K562 (cell line): ENCODE results near the gene PRM1. TPM values are rescaled to one million over a fixed set of nuclear protein-coding genes. Genes with fewer than 3 reads are reported as not detected.

Source experiments
- ATAC-seq: fragments of 200-7000 bp; cut with Tn5 transposase; 3 replicates; pipeline ENCODE4 v1.9.1; 2020; ENCODE audit warnings: moderate library complexity
- BruUV-seq: library from RNA; stranded (reverse); fragments of 400-500 nt; replicated peaks from 2 replicates; lab custom pipeline; 2021; lab: Mats Ljungman, UMichigan
- CTCF ChIA-PET: fragments of 300-600 bp; formaldehyde crosslinking; extraction: SDS; loops from one replicate; lab custom pipeline; 2021; ENCODE audit warnings: low intra/inter-chr PET ratio; lab: Yijun Ruan, JAX
- POLR2A ChIA-PET: fragments of 300-600, 350-650 bp; sonication (Branson Sonifier 250); formaldehyde crosslinking; extraction: SDS; loops from one replicate; lab custom pipeline; 2021; ENCODE audit warnings: antibody characterized with exemption, inconsistent platforms; lab: Yijun Ruan, JAX
- DNase-seq, 4 experiments: peaks; one replicate each; pipeline versions ENCODE4 v3.0.0 to v3.0.0-alpha.2; 2011 to 2018; ENCODE audit warnings: low spot score in 3 of 4, mixed read lengths in 3 of 4; ENCODE audit errors: extremely low read depth in 1 of 4
- FAIRE-seq: peaks from 2 replicates; lab custom pipeline; 2011; peaks lifted over from hg19 to GRCh38; lab: Jason Lieb, UNC
- H2AFZ ChIP-seq: 2 replicates; pipeline ENCODE4 v1.6.0; 2011; ENCODE audit warnings: low read depth, low read length, control low read depth, inconsistent platforms
- H3K27ac ChIP-seq: fragments of 200-600 bp; 3 replicates; pipeline ENCODE4 v1.8.0; 2011; ENCODE audit warnings: low read depth, mild to moderate bottlenecking, control low read depth, inconsistent platforms, low read length, moderate library complexity, mixed read lengths; ENCODE audit errors: extremely low read depth
- H3K27me3 ChIP-seq, 2 experiments: fragments of 300-600 bp in 1 of 2; 2 replicates in 1 of 2; 3 replicates in 1 of 2; pipeline versions ENCODE4 v1.6.0 to v1.8.0; 2011; ENCODE audit warnings: inconsistent platforms in 2 of 2, low read length in 2 of 2, mild to moderate bottlenecking in 1 of 2, mixed read lengths in 1 of 2, moderate library complexity in 1 of 2; ENCODE audit not compliant: control insufficient read depth in 2 of 2, insufficient read depth in 2 of 2
- H3K36me3 ChIP-seq: fragments of 300-600 bp; 3 replicates; pipeline ENCODE4 v1.8.0; 2011; ENCODE audit warnings: mild to moderate bottlenecking, low read length, inconsistent platforms; ENCODE audit not compliant: control insufficient read depth, insufficient read depth
- H3K4me1 ChIP-seq, 2 experiments: fragments of 200-600 bp in 1 of 2; replicated peaks in 1 of 2; 2 replicates in 1 of 2; 3 replicates in 1 of 2; pipeline versions ENCODE4 v1.5.1 to v1.8.0; 2011; ENCODE audit warnings: inconsistent platforms in 2 of 2, low read length in 2 of 2, mild to moderate bottlenecking in 1 of 2, mixed read lengths in 1 of 2, moderate library complexity in 1 of 2; ENCODE audit not compliant: control insufficient read depth in 2 of 2, insufficient read depth in 2 of 2
- H3K4me2 ChIP-seq: 2 replicates; pipeline ENCODE4 v1.6.1; 2011; ENCODE audit warnings: low read length, control low read depth, inconsistent platforms, mixed read lengths; ENCODE audit not compliant: insufficient read depth
- H3K4me3 ChIP-seq: fragments of 200-600 bp; sonication (generic), shearing (Covaris generic); 2 replicates; pipeline ENCODE4 v1.5.1; 2016; ENCODE audit warnings: control low read depth, inconsistent platforms
- H3K79me2 ChIP-seq: fragments of 200-600 bp; 3 replicates; pipeline ENCODE4 v1.8.0; 2011; ENCODE audit warnings: low read length, inconsistent platforms; ENCODE audit not compliant: control insufficient read depth, insufficient read depth
- H3K9ac ChIP-seq, 2 experiments: 2 replicates each; pipeline versions ENCODE4 v1.6.0 to v1.6.1; 2011; ENCODE audit warnings: low read depth in 2 of 2, low read length in 2 of 2, control low read depth in 1 of 2, inconsistent platforms in 1 of 2, mild to moderate bottlenecking in 1 of 2, mixed read lengths in 1 of 2; ENCODE audit not compliant: insufficient read depth in 1 of 2
- H3K9me1 ChIP-seq: one replicate; pipeline ENCODE4 v1.6.0; 2011; ENCODE audit warnings: inconsistent platforms, mild to moderate bottlenecking, low read length, moderate library complexity; ENCODE audit not compliant: control insufficient read depth, insufficient read depth
- H3K9me3 ChIP-seq: replicated peaks from 2 replicates; pipeline ENCODE4 v1.5.1; 2011; ENCODE audit warnings: low read depth, low read length, inconsistent platforms; ENCODE audit not compliant: control insufficient read depth, insufficient read depth
- H4K20me1 ChIP-seq: replicated peaks from 2 replicates; pipeline ENCODE4 v1.6.1; 2011; ENCODE audit warnings: low read length, inconsistent platforms, mixed read lengths; ENCODE audit not compliant: control insufficient read depth, insufficient read depth
- E4F1 ChIP-seq: fragments of 250-450 bp; sonication (Bioruptor Pico); IDR thresholded peaks from 2 replicates; pipeline ENCODE4 v1.5.0; 2021; ENCODE audit warnings: mild to moderate bottlenecking, borderline replicate concordance
- PBX2 ChIP-seq, 2 experiments: IDR thresholded peaks in 1 of 2; conservative IDR thresholded peaks in 1 of 2; 2 replicates each; pipeline ENCODE4 v1.6.1; 2016; ENCODE audit warnings: low read depth in 2 of 2, mild to moderate bottlenecking in 1 of 2, missing compliant biosample characterization in 1 of 2, missing genetic modification characterization in 1 of 2, moderate library complexity in 1 of 2
- POLR3A ChIP-seq: IDR thresholded peaks from 2 replicates; pipeline ENCODE4 v1.6.1; 2011; ENCODE audit warnings: borderline replicate concordance, mild to moderate bottlenecking, moderate library complexity; ENCODE audit not compliant: insufficient read length, insufficient read depth; ENCODE audit errors: extremely low read depth
- TAF7 ChIP-seq: fragments of 450-650 bp; IDR thresholded peaks from 2 replicates; pipeline ENCODE4 v1.6.1; 2016; ENCODE audit warnings: missing genetic modification characterization, missing compliant biosample characterization
- XRCC3 ChIP-seq: fragments of 450-650 bp; IDR thresholded peaks from 2 replicates; pipeline ENCODE4 v1.6.1; 2017; ENCODE audit warnings: mild to moderate bottlenecking, moderate library complexity
- ZNF407 ChIP-seq: fragments of 450-650 bp; IDR thresholded peaks from 2 replicates; pipeline ENCODE4 v1.6.1; 2016; ENCODE audit warnings: low read depth
- WGBS: fragments of 100-300 bp; shearing (Covaris generic); methylation state at CpG from one replicate; pipeline ENCODE4 v1.1.6; 2016; ENCODE audit warnings: low coverage, mixed read lengths; ENCODE audit not compliant: insufficient coverage; ENCODE audit errors: missing lambda C conversion rate; 5-methylcytosine and 5-hydroxymethylcytosine counted together
- in situ Hi-C: fragments of 300-500 bp; cut with MboI; formaldehyde crosslinking; loops from 4 replicates; pipeline ENCODE4 v1.15.0; 2018; ENCODE audit warnings: inconsistent platforms, mixed read lengths
- intact Hi-C: fragments of 100-400 bp; cut with micrococcal nuclease; formaldehyde crosslinking; loops from 2 replicates; pipeline ENCODE4 v1.14.2; 2022
- polyA plus RNA-seq, 8 experiments: library from polyadenylated mRNA; depleted of rRNA in 4 of 8; stranded (reverse) in 5 of 8; unstranded in 3 of 8; fragments of >200 nt; fragmentation: Nextera tagmentation in 2 of 8; fragmentation: Illumina TruSeq in 1 of 8; extraction: Ambion mirVana in 2 of 8; extraction: Trizol in 1 of 8; gene quantifications; 2 replicates each; pipeline versions ENCODE4 v1.2.1 to v1.2.3, GENCODE V29; 2011 to 2014; ENCODE audit warnings: inconsistent platforms in 1 of 8, missing spikeins in 1 of 8
- total RNA-seq, 7 experiments: library from RNA; depleted of rRNA in 6 of 7; stranded (reverse); fragments of >200 nt in 6 of 7; fragmentation: Illumina TruSeq in 2 of 7; extraction: Trizol in 2 of 7; gene quantifications; 2 replicates each; pipeline versions ENCODE4 v1.2.1 to v1.2.3, GENCODE V29; 2011 to 2021; ENCODE audit warnings: low replicate concordance in 1 of 7

PRM1 gene
- total and polyA plus RNA-seq, 9 of the 15 experiments (the other 6 are each of a cell fraction or from before 2014, with no cell fraction given): not detected

DNA sequence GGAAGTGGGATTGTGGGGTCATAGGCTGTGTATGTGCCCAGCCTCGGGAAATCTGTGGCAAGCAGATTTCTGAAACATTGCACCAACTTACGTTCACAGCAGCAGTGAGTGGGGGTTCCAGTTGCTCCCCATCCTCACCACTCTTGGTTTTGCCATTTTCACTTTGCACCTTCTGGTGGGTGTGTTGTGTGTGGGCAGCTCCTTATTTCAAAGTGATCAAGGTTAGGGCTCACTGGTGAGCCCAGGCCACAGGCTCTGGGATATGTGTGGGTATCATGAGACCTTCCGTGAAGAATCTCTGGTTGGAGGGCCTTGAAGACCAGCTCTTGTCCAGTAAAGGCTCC lies 29.5 kb upstream of the PRM1 start:
- no TSS peak for BruUV-seq
- intact Hi-C loops: no loop called here

More for the DNA sequence above, 29.5 kb upstream of the PRM1 start:
- WGBS: 74% methylated on average over 3 of the region's 3 CpGs
- H3K9ac ChIP-seq: no peak overlapping the region
- no peaks in the 10 kb centered on the region for H3K9me3 ChIP-seq
- H3K4me3 ChIP-seq: no peak overlapping the region
- DNase-seq (no peak), FAIRE-seq (no peak), ATAC-seq (no peak)
- in situ Hi-C loops: no loop called here
- ChIA-PET POLR2A (no interaction called here), CTCF (no interaction called here)
- H2AFZ ChIP-seq: 0 out of 2 replicates have a peak overlapping the region, but pooled peaks have one; percentile 54
- no peak overlapping the region for H3K27ac ChIP-seq
- no peaks in the 10 kb centered on the region for H3K79me2 ChIP-seq
- no peak overlapping the region for H3K4me2 ChIP-seq
- peaks cover 11 to 25% of the 10 kb centered on the region in 2 experiments; a peak in 3 of 5 replicates for H3K4me1 ChIP-seq
- no peaks in the 10 kb centered on the region for H3K9me1 ChIP-seq
- no peaks in the 10 kb centered on the region for H3K36me3 ChIP-seq
- H3K27me3 ChIP-seq: peaks cover 0 to 6% of the 10 kb centered on the region in 2 experiments; a peak in 2 of 5 replicates
- TF ChIP-seq XRCC3 (no peak), E4F1 (no peak), POLR3A (no peak), TAF7 (tag) (no peak), ZNF407 (no peak), PBX2 (CRISPR knock-in tag; IDR thresholded peaks at IDR 0.05; ENCODE audit: low read depth) (no peak), PBX2 (tag; conservative IDR thresholded peaks at IDR 0.05; ENCODE audit: low read depth) (no peak)
- no peaks in the 10 kb centered on the region for H4K20me1 ChIP-seq
